ENCODE data around the gene ABLIM1. TPM values are rescaled to one million over a fixed set of nuclear protein-coding genes. Genes with fewer than 3 reads are reported as not detected.

Gene ABLIM1
- total RNA-seq, 2 experiments from 2014 or later = 114 to 116 TPM

DNA sequence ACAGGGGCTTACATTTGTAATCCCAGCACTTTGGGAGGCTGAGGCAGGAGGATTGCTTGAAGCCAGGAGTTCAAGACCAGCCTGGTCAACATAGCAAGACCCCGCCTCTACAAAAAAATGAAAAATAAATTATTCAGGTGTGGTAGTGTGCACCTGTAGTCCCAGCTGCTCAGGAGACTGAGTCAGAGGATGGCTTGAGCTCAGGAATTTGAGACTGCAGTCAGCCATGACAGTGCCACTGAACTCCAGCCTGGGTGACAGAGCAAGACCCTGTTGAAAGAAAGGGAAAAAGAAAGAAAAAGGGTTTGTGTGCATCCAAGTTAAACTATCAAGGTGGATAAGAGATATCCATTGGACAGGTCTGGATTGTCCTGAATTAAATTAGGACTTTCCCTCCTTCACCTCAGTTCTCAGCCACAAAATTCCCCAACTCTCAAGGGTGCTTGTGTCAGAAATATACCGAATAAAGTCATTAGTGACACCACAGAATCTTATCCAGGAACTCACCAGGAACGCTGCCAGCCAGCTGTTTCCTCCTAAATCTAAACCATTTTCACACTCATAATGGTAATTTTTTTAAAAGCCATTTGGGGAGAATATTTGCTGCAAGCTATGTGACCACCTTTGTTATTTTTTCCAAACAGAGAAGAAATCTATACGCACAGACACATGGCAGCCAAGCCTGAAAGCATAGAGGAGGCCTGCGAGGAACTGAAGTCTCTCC is 265.8 kb downstream of the ABLIM1 start:
- Mint-ChIP-seq H3K27me3 (peaks cover 45% of the 10 kb centered on the region), H3K4me1 (peaks cover 19% of the 10 kb centered on the region), H3K4me3 (no peak overlapping the region), H3K9me3 (peaks cover 4% of the 10 kb centered on the region), H3K27ac (no peak overlapping the region), H3K36me3 (peaks cover 5% of the 10 kb centered on the region)
- DNase-seq = no peak

DNA sequence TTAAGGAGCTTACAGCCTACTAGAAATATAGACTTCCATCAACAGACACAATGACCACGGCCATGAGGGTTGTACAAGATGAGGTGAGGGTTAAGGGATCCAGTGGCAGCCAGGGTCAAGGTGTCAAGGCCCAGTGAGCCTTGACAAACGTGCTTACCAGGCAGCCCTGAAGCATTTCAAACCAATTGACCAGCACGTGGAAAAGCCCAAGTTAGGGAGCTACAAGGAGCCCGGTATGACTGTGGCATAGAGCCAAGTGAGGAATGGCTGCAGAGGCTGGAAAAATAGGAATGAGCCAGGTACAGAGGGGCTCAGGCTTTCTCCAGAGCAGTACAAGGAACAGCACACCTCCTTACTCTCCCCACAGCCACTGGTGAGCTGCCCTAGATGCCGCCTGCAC is 266.5 kb downstream of the ABLIM1 start:
- DNase-seq = no peak
- no peak overlapping the region for H3K4me3 Mint-ChIP-seq
- H3K4me1 Mint-ChIP-seq = peaks cover 19% of the 10 kb centered on the region
- peaks cover 45% of the 10 kb centered on the region for H3K27me3 Mint-ChIP-seq
- H3K27ac Mint-ChIP-seq = no peak overlapping the region
- H3K9me3 Mint-ChIP-seq = peaks cover 4% of the 10 kb centered on the region
- peaks cover 5% of the 10 kb centered on the region for H3K36me3 Mint-ChIP-seq

DNA sequence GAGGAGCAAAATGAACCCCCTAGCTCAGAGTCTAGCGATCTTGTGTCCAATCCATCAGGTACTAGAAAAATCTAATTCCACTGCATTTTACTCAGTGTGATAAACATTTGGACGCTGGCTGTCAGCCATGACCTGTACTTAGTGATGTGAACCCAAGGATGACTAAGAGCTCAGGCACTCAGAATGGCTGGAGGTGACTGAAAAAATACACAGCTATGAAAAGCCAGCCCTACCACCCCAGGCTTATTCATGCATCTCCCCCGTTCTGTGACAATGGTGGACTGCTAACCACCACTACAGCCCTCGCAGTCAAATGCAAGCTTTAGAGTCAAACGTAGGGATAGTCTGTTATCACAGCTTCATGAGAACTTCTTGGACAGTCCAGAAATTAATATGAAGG is 268.6 kb downstream of the ABLIM1 start:
- H3K4me3 Mint-ChIP-seq = no peak overlapping the region
- H3K27ac Mint-ChIP-seq = no peak overlapping the region
- H3K9me3 Mint-ChIP-seq = peaks cover 4% of the 10 kb centered on the region

DNA sequence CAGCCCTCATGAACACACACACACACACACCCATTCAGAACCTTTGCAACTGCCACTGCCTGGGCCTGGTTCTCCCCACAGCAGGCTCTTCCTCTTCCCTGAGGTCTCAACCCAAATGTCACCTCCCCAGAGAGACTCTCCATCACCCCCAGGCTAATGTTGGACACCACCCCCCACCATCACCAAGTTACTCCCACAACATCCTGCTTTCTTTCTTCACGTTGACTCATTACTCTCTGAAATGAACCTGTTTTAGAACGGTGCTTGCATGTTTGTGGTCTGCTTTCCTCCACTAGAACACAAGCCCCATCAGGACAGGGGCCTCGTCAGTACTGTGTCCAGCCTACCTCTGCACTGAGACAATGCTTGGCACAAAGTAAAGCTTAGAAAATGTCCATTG is 269.8 kb downstream of the ABLIM1 start:
- H3K27me3 Mint-ChIP-seq = peaks cover 16% of the 10 kb centered on the region
- peak; percentile 30 for DNase-seq
- H3K27ac Mint-ChIP-seq = peak overlapping the region; percentile 80
- peaks cover 14% of the 10 kb centered on the region for H3K4me1 Mint-ChIP-seq
- H3K36me3 Mint-ChIP-seq = peaks cover 5% of the 10 kb centered on the region
- H3K9me3 Mint-ChIP-seq = peaks cover 4% of the 10 kb centered on the region
- peak overlapping the region; percentile 14 for H3K4me3 Mint-ChIP-seq

More for the DNA sequence above, 268.6 kb downstream of the ABLIM1 start:
- peaks cover 14% of the 10 kb centered on the region for H3K4me1 Mint-ChIP-seq
- H3K36me3 Mint-ChIP-seq = peaks cover 5% of the 10 kb centered on the region
- no peak for DNase-seq
- peaks cover 26% of the 10 kb centered on the region for H3K27me3 Mint-ChIP-seq

DNA sequence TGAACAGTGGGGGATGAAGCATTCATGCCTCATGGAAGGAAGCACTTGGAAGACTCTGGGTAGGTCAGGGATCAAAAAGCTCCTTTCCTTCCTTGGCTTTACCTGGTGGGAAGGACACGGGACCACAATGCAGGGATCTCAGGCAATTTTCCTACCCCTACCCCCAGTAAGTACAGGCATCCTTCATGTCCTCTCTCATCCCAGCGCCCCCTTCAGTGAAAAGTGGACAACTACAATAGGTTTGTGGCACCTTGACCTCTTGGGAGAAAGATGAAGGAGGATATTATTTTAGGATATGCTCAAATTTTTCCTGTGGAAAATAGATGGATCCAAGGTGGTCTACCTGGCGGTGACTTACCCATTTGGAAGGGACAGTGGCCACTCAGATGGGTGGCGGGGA is 270.3 kb downstream of the ABLIM1 start:
- Mint-ChIP-seq H3K27ac (peak overlapping the region; percentile 80), H3K27me3 (peaks cover 13% of the 10 kb centered on the region), H3K36me3 (peaks cover 5% of the 10 kb centered on the region), H3K4me1 (peaks cover 14% of the 10 kb centered on the region), H3K9me3 (peaks cover 4% of the 10 kb centered on the region), H3K4me3 (no peak overlapping the region)
- DNase-seq = no peak

DNA sequence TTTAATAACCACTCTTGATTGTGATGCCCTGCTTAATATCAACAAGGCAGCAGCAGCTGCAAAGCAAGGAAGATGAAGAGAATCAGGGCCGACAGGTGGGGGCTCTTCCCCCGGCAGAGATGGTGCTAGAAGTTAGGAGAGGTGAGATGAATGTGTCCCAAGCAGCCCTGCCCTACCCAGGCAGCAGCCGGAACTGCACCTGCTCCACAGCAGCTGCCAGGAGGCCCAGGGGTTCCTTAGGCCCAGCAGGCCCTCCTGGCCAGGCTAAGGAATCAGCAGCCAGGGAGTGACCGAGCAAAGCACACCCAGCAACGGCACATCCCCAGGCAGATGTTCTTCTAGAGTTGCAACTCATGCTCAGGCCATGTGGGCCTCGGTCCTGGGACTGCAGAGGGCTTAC is 271.6 kb downstream of the ABLIM1 start:
- Mint-ChIP-seq H3K9me3 (peaks cover 4% of the 10 kb centered on the region), H3K4me3 (no peak overlapping the region), H3K27ac (no peak overlapping the region), H3K36me3 (peaks cover 5% of the 10 kb centered on the region), H3K4me1 (peaks cover 14% of the 10 kb centered on the region), H3K27me3 (peaks cover 10% of the 10 kb centered on the region)
- no peak for DNase-seq

DNA sequence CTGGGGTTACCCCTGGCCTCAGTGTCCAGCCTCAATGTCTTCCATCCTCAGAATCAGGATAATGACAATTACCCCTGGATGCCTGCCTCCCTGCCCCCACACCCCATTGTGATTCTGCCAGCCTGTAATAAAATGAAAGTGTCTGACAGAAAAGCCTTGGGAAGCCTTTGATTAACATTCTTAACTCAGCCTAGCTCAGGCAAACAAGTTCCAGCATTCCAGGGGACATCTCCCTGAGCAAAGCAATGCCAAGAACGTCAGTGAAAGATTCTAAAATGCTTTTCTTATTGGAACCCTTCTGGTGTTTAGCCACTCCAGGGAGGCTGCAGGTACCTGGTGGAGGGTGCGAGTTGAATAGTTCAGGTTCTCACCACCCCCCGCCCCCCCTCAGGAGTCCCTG is 272.5 kb downstream of the ABLIM1 start:
- Mint-ChIP-seq H3K4me1 (peaks cover 14% of the 10 kb centered on the region), H3K4me3 (no peak overlapping the region), H3K9me3 (peaks cover 4% of the 10 kb centered on the region), H3K27me3 (peaks cover 14% of the 10 kb centered on the region), H3K27ac (no peak overlapping the region), H3K36me3 (peaks cover 5% of the 10 kb centered on the region)
- no peak for DNase-seq

DNA sequence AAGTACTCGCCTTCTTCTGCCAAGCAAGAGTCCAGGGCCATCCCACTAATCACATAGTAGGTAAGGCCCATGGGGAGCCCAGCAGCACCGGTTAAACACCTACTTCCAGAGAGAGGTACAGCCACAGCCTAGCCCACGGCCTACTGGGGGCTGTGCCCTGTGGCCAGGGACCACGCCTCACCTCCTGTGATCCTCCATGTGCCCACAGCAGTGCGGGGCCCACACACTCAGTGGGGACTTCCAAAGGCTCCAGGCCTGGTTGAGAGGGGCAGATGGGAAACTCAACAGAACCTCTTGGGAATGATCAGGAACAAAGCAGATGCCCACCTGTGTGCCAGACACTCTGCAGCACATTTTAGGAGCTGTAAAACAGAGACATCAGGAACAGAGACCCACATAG is 273.5 kb downstream of the ABLIM1 start:
- H3K36me3 Mint-ChIP-seq = peaks cover 5% of the 10 kb centered on the region
- H3K4me3 Mint-ChIP-seq = no peak overlapping the region
- peaks cover 8% of the 10 kb centered on the region for H3K27me3 Mint-ChIP-seq
- DNase-seq = no peak
- peaks cover 14% of the 10 kb centered on the region for H3K4me1 Mint-ChIP-seq
- H3K27ac Mint-ChIP-seq = no peak overlapping the region
- H3K9me3 Mint-ChIP-seq = peaks cover 4% of the 10 kb centered on the region

DNA sequence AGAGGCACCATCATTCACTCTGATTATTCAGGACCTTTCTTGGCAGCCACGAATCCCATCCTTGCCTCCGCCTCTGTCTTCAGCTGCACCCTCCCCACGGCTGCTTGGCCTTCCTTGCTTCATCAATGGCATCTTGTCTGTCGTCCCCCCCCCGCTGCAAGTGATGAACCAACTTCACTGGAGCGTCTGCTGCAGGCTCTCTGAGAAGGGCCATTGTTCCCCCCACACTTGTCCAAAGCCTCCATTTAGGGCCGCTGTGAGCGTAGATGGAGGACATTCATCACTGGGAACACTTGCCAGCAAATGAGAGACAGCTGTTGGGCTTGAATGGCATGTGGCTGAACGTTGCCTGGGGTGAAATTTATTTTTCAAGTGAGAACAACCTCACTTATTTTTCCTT is 273.9 kb downstream of the ABLIM1 start:
- Mint-ChIP-seq H3K27ac (no peak overlapping the region), H3K27me3 (peaks cover 7% of the 10 kb centered on the region), H3K4me1 (peaks cover 13% of the 10 kb centered on the region), H3K36me3 (peaks cover 5% of the 10 kb centered on the region), H3K4me3 (no peak overlapping the region), H3K9me3 (peaks cover 4% of the 10 kb centered on the region)
- no peak for DNase-seq

Other genes with a start within 250 kb of the ABLIM1 start
- gene FHIP2A, start 163.5 kb upstream of the ABLIM1 start, total RNA-seq = 10 to 100 TPM; 13.2 to 14.7 TPM

All from activated naive CD8-positive, alpha-beta T cell treated with anti-CD3 and anti-CD28 coated beads for 36 hours (primary cell).